Amygdala (tissue), 56 donors: Measurements from ENCODE around the gene TBX2.
"Not testable (repeated sequence)": the region's sequence is repeated elsewhere in the genome, so short reads cannot be mapped to it uniquely, and the experiment has no call there.

Experiments
- DNase-seq, 56 donors: peaks; one replicate each; lab custom pipeline; 2025; lab: John Stamatoyannopoulos, UW

Gene TBX2

DNA sequence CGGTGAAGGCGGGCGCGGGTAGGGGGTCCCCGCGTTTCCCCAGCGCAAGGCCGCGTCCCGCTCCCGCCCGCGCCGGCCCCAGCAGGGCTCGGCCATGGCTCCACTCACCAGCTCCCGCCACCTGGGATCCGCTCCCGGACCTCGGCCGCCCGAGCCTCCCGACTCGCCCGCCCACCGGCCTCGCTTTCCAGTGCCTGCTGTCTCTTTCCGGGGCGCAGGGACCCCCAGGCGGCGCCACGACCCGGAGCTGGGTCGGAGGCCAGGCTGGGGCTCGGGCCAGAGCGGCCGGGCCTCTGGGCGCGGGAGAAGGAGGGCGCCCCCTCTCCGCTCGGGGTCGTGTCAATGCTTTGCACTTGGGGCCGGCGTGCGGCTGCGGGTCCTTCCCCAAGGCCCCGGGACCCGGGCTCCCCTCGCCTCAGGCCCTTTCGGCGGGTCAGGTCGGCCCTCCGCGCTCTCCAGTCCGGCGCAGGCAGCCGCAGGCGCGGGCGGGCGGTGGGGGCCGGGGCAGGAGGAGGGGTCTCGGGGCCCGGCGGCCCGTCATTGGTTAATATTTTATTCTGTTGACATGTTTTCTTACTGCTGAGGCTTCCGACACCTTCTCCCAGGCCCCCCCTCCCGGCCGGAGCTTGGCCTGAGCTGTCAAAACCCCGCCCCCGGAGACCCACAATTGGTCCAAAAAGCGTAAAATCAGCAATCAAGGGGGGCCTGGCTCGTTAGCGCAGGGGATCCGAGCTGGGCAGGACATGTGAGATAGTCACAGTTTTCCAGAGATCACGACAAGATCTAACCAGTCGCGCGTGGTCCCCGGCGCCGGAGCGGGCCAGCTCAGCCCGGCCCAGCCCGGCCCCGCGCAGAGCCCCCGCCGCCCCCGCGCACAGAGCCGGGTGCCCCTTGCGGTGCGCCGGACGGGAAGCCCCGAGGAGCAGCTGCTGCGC is at the start of gene TBX2:
Gene TBX2 (plus strand): TSS at position 713 of the 935 bp plus-strand sequence. CDS start 334 bp downstream, outside the sequence.
- no peak for DNase-seq

DNA sequence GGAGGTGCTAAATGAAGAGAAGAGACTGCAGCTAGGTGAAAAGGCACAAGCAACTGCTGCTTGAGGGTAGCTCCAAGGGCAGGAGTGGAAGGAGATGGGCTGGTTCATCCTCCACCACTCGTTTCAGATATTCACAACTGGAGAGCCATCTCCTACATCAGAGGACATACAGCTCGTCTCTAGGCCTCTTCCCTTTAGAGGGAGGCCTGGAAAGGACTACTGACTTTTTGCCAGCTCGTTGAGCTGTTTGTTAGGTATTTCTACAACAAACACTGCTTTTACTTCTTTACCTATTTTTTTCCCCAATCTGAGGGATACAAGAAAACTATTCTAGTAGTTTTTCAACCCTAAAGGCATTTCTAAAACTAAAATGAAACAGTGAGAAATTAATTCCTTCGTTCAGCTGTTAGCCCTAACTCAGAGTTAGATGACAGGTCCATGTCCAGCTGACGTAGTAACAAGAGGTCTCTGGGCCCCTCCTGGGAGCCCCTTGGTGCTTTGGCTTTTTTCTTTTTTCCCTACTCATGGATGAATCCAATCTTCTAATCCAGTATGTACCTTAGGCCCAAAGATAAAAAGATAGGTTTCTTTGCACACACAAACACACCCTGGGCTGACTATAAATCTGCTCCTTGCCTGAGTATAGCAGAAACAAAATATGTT is 47.8 kb upstream of the TBX2 start:
- no peak for DNase-seq

DNA sequence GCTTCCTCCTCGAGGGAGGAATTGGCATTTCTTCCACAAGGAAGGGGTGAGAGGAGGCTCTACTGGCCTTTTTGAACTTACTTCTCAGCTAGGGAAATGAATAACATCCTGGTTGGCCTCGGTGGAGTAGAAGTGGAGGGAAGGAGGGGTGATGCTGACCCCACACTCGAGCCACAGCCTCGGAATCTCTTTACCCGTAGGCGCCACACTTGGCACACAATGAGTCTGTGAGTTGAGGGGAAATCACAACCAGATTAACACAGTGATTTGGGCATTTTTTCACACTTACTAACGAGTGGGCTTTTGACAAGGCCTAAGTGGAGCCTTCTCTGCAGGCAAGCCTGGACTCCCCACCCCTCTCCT is 47.3 kb upstream of the TBX2 start:
- no peak for DNase-seq

GRCh38 chr17:61352781-61353491 is 46.7 kb upstream of the TBX2 start:
- DNase-seq, result no peak

DNA sequence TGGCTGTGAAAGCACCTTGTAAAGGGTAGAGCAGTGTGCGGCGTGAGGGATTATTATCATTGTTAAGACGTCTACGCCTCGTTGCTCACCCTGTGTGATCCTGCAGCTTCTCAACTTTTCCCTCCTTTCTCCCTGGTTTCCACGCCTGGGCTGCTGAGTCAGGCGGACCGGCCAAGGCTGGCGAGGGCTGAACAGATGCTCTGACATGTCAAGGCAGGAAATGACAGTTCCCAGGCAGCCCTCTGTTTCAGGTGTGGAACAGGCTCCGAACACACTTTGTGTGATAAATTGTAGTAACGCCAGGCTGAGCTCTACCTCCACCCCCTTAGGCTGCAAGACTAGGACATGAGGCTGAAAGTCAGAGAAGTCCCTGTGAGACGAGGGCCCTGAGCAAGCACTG is 46.0 kb upstream of the TBX2 start:
- no peak for DNase-seq

- DNase-seq, result no peak
Measured at GRCh38 chr17:61354895-61355874, 44.5 kb upstream of the TBX2 start.

GRCh38 chr17:61357061-61357460 is 42.6 kb upstream of the TBX2 start:
- DNase-seq, result not testable (repeated sequence)

DNA sequence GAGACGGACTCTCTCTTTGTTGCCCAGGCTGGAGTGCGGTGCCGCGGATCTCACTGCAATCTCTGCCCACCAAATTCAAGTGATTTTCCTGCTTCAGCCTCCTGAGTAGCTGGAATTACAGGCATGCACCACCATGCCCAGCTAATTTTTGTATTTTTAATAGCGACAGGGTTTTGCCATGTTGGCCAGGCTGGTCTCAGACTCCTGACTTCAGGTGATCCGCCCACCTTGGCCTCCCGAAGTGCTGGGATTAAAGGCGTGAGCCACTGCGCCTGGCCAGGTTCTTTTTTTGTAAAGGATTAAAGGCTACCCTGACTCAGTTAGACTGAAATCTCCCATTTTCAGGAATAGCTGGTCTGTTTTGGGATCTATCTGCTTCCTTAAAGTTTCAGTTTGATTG is 40.1 kb upstream of the TBX2 start:
- not testable (repeated sequence) for DNase-seq

DNA sequence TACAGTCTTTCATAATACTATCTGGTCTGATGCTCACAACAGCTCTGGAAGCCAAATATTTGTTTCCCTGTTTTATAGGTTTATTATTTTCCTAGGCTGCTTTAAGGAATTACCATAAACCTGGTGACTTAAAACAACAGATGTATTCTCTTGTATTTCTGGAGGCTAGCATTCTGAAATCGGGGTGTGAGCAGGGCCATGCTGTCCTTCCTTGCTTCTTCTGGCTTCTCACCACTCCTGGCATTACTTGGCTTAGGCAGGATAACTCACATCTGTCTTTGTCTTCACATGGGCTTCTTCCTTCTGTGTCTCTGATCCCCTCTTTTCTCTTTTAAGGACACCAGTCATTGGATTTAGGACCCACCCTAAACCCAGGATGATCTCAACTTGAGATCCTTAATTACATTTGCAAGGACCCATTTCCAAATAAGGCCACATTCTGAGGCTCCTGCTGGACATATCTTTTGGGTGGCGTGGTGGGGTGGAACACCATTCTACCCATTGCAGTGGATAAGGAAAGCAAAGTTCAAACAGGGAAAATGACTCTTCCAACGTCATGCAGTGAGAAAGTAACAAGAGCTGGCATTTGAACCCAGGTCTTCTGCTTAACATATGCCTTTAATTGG is 39.2 kb upstream of the TBX2 start:
- no peak for DNase-seq

DNA sequence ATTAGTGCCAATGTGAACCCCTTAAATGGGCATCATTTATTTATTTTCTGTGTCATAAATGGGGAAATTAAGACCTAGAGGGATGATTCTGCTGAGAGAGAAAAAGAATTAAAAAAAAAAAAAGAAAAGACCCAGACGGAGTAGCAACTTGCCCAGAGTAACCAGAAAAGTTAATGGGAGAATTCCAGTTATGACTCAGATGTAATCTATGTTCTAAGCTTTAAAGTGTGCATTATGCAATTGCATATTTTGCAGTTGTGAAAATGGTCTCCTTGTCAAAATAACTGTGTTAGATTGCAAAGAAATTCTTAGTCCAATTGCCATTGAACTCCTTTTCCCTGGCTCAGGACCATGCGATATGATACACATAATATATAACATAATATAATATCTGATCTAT is 38.6 kb upstream of the TBX2 start:
- no peak for DNase-seq

DNA sequence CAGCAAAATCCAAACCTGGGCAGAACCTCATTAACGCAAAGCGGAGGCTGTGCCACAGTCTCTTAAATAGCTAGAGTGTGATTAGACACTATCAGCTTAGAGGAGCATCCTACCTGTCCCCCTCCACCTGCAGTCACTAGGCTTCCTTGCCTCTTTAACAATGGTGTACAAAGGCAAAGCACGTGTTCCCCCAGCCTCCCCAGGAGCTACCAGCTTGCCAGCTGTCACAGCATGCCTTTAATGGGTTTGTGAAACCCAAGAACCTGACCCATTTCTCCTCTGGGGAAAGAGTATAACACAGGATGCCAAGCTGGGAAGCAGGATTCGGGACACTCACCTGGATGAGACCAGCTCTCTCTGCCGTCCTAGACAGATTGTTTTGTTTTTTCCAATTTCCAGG is 37.2 kb upstream of the TBX2 start:
- no peak for DNase-seq

DNA sequence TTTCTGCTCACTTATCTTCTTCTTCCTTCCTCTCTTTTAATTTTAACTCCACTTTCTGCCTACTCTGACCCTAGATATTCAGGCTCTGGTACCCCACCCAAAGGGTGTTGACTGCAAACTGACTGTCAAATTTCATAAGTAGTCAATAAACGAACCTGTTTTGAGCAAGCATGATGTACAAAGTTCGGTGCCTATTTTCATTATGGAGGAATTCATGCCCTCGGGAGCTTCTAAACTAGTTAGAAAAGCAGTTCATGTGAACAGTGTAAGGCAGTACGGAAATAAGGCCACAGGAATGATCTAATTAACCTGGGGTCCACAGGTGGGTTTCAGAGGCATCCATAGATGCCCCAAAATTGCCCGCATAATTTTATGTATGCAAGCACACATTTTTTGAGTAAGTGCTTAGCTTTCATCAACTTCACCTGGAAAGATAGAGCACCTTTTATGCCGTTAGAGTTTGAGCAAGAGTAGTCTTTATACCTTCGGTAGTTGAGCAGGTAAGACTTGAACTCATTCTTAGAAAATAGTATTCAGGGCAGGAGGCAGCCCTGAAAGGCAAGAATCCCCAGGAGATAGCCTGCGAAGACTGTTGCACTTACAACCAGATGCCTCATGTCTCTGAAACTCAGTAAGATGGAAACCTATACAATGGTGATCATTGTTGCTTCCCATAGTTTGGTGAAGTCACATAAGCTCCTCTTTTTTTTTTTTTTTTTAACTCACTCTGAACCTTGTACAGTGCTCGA is 36.6 kb upstream of the TBX2 start:
- DNase-seq, result no peak

DNA sequence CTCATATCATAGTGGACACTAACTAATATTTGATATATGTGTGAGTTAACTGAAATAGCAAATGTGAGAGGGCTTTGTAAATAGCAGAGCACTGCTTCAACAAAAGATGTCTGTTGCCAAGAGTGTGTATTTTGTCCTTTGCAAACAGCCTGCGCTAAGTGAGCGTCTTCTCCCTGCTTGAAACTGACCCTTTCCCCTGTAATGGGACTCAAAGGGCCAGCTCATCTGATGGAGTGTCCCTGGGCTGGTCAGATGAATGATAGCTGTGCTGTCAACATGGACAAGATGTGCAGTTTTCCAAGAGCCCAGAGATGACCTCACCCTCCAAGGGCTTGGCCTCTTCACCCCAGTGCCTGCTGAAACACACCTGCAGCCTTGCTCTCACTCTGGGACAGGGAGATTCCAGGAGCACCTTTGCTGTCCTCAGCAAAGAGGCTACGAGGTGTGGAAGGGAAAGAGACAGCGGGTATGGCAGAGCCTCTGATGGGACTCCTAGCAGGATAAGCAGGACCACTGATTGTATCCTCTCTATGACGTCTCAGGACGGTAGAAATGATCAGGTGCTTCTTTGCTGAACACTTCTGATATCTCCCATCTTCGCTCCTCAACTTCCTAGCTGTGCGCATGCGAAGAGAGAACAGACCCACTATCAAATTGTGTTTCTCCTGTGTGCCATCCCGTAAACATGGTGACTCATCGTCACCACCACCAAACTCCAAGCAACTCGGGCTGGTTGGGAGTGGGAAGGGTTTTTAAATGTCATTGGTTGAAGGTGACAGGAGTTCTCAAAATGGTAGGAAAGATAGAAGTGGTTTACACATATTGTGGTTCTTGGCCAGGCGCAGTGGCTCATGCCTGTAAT is 35.8 kb upstream of the TBX2 start:
- DNase-seq, result no peak

GRCh38 chr17:61364463-61364846 is 35.2 kb upstream of the TBX2 start:
- no peak for DNase-seq

GRCh38 chr17:61366076-61366714 is 33.4 kb upstream of the TBX2 start:
- DNase-seq, result no peak

DNA sequence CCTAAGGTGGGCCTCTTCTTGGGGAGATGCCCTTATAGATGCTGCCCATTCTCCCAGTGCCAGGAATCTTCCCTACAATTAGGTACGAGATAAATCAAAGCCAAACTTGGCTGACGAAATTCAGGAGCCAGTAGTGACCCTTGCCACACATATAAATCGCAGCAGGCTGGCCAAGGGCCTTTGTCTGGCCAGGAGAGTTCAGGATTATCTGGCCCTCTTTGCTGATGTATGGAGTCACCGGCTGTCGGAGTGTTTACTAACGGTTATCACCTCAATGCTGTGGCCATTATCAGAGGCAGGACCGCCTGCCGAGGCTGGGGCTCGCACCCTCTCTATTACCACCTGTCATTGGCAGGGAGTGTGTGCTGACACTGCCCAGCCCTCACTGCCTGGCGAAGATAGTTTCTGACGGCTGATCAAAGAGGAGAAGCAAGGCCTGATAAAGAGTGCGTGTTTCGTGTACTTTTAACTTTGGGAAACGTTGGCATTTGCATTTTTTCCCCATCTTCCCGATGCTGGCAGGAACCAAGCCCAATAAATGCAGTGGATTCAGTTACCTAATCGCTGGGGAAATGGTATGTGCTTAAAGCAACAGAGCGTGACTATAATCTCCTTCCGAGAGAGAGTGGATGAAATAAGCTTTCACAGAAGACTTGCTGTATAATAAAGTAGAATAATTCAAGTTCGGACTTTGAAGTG is 32.8 kb upstream of the TBX2 start:
- DNase-seq, result no peak
